Measurements from ENCODE around the gene SLIT3.

Gene SLIT3

DNA sequence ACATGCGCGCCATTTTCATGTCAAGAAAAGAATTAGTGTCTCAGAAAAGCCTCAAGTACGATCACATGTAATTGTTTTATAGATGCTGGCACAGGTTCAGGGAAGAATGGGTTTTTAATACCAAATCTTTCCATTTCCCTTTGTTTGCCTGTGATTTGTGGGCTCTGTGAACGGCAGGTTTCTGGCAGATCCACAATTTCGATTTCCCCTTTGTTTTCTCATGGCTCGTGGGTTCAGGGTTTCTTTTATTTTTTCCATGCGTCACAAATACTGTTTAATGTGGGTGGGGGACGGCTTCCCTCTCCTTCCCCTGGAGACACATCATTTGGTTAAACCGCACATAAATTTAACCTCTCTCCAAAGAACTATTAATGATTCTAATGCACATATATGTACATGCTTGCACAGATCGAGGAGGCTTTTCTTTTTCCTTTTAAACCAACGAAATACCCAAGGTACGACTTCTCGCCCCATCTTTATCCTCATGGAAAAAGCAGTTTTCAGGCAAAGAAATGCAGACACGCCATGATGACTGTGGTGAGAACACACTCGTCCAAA is 195.9 kb downstream of the SLIT3 start:
- no peak for DNase-seq (ENCODE audit: low read depth in 2 of 2)

DNA sequence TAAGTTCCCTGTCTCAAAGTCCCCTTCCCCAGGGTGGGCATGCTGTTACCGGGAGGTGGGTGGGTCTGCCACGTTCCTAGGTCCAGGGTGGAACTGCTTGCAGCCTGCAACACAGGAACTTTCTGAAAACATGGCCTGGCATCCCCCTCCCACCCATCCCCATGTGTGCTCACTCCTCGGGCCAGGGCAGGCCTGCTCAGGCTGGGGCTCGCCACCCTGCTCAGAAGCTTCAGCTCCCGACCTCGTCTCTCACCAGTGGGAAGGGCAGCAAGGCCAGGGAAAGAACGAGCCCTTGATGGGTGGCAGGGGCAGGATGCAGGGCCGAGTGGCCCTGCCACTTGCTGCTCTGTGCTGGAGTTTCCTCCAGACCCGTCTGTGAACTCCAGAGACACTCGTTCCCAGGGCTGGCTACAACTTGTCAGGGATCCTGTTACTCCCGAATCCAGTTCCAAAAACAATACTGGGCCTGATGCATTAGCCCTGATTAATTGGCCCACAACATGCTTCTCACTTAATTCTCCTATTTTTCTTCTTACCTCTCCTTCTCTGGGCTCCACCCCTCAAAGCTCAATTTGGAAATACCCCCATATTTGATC is 197.3 kb downstream of the SLIT3 start:
- no peak for DNase-seq (ENCODE audit: low read depth in 2 of 2)

DNA sequence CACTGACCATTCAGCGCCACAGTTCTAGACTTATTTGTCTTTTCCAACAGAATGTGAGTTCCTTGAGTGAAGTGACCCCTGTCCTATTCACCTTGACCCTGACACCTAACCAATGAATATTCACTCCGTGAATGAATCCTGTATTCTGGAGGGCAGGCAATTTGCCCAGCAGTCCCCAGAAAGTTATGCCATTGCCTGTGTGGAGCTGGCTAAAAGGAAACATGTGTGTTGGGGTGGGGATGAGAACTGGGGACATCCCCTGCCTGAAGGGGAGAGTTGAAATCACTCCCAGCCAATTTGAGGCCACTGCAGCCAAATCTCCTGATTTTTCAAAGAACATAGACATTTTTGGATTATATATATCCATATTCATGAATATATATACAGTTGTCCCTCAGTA is 199.0 kb downstream of the SLIT3 start:
- no peak for DNase-seq (ENCODE audit: low read depth in 2 of 2)

- no peak for DNase-seq (ENCODE audit: low read depth in 2 of 2)
Measured at GRCh38 chr5:169100735-169101075, 200.2 kb downstream of the SLIT3 start.

DNA sequence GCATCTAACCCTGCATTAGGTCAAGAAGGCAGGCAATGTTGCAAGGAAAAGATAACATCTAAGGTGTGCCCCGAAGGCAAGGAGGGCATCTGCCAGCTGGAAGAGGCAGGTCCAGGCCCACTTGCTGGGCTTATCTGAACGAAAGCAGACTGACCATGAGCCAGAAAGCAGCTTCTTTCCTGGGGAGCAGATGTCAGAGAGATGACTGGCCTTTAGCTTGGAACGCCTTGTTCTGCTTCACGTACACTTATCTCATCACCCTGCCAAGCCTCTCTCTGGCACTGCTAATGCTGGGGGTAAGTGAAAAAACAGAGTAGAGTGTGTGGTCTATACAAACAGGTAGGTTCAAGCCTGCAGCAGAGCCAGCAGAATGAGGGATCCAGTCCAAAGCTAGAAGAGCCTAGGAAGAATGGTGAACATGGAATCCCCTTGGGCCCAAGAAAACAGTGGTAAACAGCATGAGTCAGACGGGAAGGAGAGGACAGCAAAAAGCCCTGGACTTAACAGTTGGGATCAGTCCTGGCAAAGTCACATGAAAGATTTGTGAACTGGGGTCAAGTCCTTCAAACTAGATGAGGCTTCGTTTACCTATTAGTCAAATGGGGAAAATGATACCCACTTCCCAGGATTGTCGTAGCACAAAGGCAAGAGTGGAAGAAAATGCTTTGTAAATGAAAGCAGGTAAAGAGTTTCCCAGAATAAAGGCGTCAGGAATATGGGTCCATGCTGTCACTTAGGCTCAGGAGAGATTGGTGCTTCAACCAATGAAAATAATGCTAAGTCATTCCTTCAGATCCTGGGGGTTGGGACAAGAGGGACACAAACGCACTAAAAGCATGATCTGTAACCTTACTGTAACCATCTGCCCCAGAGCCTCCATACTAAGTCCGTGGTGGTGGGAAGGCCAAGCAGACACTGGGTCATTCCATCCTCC is 200.9 kb downstream of the SLIT3 start:
- no peak for DNase-seq (ENCODE audit: low read depth in 2 of 2)

DNA sequence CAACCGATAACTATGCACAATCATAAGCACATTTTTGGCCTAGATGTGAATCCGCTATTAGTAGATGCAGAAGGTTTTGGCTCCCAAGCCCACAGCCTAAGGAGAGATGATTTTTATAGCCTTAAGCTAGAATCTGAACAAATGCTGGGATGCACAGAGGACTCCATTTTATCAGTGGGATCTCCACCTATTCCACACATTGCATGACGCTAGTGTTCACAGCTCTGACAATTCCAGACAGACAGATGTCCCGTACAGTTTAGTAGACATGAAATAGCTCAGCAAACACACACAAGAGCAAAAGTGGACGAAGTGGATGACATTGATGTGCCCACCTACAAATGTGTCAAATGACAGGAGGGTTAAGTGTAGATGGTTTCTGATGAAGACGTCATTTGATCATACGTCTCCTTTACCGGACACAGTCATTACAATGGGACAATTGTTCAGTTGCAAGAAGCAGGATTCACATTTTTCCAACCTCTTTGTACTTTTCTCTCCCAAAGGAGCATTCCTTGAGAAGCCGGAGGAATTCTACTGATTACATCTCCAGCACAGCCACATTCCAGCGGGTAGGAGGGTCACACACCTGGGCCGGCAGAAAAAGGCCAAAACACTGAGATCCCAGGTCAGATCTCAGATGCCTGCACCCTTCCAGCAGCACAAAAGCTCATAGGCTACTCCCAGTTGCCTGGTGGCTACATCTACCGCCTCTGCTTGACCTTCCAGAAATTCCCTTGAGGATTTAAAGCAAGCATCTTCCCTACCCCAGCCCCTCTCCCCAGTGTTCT is 202.4 kb downstream of the SLIT3 start:
- DNase-seq (ENCODE audit: low read depth in 2 of 2), result no peak

- DNase-seq (ENCODE audit: low read depth in 2 of 2), result no peak
Measured at GRCh38 chr5:169097374-169098326, 203.3 kb downstream of the SLIT3 start.

DNA sequence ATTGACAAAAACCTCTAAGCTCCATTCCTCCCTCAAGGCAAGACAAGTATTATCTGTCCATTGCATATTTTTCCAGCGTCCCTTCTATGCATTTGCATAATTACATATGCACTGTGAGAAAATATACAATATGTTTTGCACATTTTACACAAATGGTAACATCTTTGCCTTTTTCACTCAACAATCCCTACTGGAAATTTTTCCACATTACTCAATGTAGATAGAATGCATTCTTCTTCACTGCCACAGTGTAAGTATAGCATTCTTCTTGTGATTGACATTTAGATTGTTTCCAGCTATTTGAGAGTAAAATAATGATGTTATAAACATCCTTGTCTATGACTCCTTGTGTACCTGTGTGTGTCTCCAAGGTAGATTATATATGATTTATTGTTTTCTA is 205.0 kb downstream of the SLIT3 start:
- no peak for DNase-seq (ENCODE audit: low read depth in 2 of 2)

DNA sequence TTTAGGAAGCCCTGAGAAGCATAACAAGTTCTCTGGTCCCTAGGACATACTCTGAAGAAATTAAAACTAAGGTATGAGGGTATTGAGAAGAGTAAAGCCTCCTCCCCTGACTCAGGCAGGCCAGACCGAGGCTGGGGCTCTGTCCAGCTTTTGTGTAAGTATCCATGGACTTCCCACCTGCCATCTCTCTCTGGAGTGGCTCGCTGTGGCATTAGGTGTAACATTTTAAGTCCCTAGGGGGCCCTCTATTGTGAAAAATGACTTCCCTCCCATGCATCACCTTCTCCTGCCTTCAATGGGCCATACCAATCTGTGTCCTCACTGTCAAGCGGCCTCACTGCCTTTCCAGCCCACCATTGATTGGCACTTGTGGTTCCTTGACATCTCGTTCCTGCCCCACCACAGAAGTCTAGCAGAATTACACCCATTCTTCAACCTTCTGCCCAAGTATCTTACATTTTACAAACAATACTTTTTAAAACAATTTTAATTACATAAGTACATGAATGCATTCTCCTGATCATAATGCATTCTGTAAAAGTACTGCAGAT is 205.5 kb downstream of the SLIT3 start:
- DNase-seq (ENCODE audit: low read depth in 2 of 2), result no peak

DNA sequence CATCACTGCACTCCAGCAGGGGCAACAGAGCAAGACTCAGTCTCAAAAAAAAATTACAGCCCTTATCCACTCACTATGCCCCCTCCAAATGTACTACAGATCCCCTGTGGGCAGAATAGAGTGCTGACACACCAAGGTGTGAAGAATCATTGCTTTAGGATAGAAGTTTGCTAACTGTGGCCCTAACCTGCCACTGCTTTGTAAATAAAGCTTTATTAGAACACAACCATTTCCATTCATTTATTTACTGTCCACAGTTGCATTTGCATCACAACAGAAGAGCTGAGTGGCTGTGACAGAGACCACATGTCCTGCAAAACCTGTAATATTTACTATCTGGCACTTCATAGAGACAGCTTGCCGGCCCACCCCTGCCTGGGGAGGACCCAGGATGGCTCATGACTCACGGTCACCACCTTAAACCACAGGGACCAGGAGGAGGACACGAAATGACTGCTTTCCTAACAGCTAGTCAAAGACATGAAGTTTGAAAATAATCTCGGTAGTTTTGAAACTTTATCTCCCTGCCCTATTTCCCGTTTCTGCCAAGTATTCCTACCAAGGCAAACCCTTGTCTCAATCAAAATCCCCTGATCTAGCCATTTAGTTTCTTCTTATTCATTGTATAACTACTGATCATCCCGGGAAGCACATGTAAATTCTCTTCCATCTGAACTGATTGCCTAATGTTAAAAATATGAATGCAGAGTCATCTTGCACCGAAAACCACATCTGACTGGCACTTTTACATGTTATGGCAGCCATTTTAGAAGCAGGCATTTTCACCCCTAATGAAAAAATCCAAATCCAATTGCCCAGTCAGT is 206.1 kb downstream of the SLIT3 start:
- DNase-seq (ENCODE audit: low read depth in 2 of 2), result no peak

DNA sequence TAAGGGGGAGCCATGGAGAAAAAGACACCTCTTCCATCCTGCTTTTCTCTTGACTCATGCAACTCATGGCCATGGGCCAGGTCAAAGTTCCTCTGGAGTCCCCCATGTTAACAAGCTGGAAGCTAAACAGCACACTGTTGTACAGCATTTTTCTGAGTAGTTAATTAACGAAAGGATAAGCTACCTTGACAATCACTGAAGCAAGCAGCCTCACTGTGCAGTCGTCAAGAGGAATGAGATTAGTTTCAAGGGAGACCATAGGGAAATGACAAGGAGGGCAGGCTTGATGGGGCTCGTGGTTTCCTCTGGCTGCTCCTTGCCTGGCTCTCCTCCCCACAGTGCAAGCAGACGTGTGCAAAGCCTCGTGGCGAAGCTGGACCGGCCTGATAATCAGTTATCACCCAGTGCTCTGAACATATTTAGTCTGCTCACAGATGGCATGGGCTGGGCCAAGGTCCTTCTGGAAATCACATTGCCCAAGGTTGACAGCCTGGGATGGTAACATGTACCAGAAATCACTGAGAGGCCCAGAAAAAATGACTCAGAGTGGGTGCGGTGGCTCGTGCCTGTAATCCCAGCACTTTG is 209.5 kb downstream of the SLIT3 start:
- DNase-seq (ENCODE audit: low read depth in 2 of 2), result no peak

- no peak for DNase-seq (ENCODE audit: low read depth in 2 of 2)
Measured at GRCh38 chr5:169089343-169089742, 211.6 kb downstream of the SLIT3 start.

DNA sequence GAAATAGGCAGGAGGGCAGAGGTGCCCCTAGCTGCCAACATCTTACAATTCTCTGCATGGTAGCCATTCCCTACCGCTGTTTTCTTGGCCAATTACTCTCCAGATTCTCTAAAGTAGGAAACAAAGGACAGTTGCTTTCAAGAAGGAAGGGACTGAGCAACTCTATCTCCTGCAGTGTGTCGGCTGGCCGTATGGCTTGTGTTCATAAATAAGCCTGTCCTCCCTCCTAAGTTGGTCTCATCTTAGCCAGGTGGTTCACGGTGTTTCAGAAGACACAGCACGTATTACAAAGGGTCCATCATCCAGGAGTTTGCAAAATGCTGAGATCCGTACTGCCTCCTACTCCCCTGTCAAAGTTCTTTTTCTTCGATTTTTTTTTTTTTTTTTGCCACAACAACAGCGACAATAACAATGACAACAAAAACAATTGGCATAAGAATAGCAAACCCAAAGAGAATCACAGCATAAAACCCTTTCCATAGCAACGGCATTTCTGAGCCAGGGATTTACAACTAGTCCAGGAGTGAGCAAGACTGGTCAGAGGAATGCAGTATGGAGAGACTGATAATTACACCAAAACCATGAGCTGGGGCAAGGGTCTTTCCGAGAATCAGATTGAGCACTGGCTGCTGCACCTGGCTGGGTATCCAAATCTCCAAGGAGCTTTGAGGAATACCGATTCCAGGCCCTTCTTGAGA is 212.8 kb downstream of the SLIT3 start:
- DNase-seq (ENCODE audit: low read depth in 2 of 2), result no peak

DNA sequence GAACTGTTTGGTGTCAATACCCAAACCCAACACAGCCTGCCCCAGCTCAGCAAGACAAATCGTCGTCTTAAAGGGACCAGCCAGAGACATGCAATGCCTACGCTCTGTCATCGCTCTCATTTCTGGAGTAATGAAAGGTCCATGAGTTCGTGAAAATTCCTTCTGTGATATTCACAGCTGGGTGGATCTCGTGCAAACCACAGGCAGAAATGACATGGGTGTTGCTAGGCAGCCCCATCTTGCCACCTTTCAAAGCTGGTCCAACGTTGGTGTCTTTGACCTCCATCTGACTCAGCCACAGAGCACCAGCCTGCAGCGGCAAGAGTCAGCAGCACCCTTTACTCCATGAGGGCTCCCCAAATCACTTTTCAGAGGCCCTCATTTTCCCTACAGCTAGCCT is 215.3 kb downstream of the SLIT3 start:
- DNase-seq (ENCODE audit: low read depth in 2 of 2), result no peak

DNA sequence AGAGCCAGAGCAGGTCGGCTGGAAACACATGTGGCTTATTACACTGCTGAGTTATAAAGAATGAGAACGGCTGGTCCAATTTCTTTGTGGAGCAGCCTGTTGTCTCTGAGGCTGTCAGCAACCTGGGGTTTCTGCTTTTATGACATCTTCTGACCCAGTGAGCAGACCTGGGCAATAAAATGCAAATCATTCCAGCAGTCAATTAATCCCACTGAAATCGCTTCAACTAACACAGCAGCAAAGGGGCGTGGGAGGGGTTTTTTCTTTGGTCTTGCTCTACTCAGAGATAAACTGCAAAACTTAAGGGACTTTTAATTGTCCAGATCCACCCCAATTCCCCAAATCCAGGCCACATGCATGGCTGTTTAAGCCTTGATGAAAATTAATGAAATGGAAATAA is 215.7 kb downstream of the SLIT3 start:
- DNase-seq (ENCODE audit: low read depth in 2 of 2), result no peak

GRCh38 chr5:169084775-169085174 is 216.2 kb downstream of the SLIT3 start:
- no peak for DNase-seq (ENCODE audit: low read depth in 2 of 2)

- no peak for DNase-seq (ENCODE audit: low read depth in 2 of 2)
Measured at GRCh38 chr5:169083394-169084018, 217.4 kb downstream of the SLIT3 start.

- no peak for DNase-seq (ENCODE audit: low read depth in 2 of 2)
Measured at GRCh38 chr5:169081000-169081724, 219.8 kb downstream of the SLIT3 start.
